HG03066 (cell line): Measurements from ENCODE around the gene ACBD3.

Experiments
- ATAC-seq: cut with Tn5 transposase; IDR thresholded peaks from one replicate; pipeline ENCODE4 v1.9.1; 2021; ENCODE audit warnings: low read depth; ENCODE audit not compliant: unreplicated experiment

Gene ACBD3

GRCh38 chr1:226186124-226187018 is at the start of gene ACBD3:
TSS of gene ACBD3 (minus strand) at chr1:226186741. CDS start at chr1:226186675, 66 bp downstream.
- ATAC-seq, result peak; percentile 96

DNA sequence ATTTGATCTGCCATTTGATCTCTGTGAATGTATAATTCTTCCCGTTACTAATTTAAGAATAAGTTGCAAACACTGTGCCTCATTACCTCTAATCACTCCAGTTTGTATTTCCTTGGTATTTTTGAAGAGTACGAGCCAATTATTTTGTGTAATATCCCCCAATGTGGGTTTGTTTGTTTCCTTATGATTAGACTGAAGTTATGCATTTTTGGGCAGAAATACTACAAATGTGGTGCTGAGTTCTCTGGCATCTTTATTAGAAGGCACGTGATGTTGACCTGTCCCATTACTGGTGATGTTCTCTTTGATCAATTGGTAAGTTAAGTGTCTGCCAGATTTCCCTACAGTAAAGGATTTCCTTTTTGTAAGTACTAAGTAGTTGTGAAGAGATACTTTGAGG is 47.3 kb upstream of the ACBD3 start:
- ATAC-seq, result no peak

DNA sequence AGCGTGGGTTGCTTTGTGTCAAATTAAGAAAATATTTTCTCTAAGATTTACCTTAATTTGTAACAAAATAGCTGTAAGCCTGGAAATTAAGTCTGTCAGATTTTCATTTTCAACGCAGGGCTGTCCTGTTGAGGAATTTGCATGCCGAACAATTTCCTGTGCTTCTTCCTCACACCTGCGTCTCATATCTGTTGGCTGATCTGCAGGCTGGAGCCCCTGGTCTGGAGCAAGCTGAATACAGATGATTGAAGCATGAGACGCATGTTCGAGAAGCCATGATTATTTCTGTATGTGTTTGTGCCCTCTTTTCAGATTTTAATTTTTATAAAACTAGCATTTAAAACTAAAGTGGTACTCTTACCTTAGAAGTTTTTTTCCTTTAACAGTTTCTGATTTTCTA is 46.8 kb upstream of the ACBD3 start:
- ATAC-seq, result no peak

- ATAC-seq, result no peak
Observed at GRCh38 chr1:226226601-226227000, 40.1 kb upstream of the ACBD3 start.

- ATAC-seq, result peak; percentile 71
Observed at GRCh38 chr1:226223786-226224244, 37.3 kb upstream of the ACBD3 start.

DNA sequence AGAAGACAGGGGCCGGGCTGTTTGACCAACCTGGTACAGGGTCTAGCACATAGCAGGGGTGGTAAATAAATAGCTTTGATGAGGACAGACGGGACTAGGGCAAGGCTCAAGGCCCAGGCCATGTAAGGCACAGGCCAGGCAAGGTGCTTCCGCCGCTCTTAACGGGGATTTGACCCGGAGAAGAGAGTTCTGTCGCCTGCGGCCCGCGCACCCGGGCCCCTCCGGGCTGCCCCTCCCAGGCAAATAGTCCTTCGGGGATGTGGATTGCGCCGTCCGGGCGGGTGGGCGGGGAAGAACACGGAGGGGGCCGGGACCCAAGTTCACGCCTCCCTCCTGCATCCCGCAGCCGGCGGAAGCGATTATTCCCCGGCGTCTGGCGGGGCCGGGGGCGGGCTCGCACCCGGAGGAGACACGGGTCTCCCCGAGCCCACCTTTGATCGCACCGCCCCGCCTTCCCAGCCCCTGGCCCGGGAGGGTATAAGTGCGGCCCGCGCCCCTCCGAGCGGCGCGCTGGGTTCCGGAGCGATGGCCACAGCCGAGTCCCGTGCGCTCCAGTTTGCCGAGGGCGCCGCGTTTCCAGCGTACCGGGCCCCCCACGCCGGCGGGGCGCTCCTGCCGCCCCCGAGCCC is 36.7 kb upstream of the ACBD3 start, which contains the start of gene MIXL1:
Gene MIXL1, plus strand, starts transcription at position 508 of the 629 bp plus-strand sequence. Its CDS starts 18 bp downstream, at position 526.
- ATAC-seq, result peak; percentile 35

DNA sequence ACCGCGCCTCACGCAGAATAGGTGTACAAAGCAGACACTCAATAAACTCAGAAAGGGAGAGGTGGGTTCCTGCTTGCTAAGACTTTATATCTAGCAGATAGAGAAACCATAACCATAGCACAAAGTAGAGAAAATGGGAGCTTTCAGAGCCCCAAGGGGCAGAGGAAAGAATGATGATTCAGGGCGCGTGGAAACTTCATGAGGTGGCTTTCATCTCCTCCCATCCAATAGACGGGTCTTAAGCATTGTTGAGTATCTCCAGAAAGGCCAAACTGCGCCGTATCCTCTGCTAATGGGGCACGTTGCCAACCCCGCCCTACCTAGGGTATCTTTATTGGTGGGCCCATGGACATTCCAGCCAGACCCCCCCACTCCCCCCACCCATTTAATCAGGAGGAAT is 36.1 kb upstream of the ACBD3 start:
- ATAC-seq, result no peak

- no peak for ATAC-seq
Observed at GRCh38 chr1:226220473-226221189, 34.1 kb upstream of the ACBD3 start.

GRCh38 chr1:226217273-226217672 is 30.7 kb upstream of the ACBD3 start:
- ATAC-seq, result no peak

GRCh38 chr1:226216056-226216455 is 29.5 kb upstream of the ACBD3 start:
- no peak for ATAC-seq

- ATAC-seq, result no peak
Observed at GRCh38 chr1:226215239-226215638, 28.7 kb upstream of the ACBD3 start.

DNA sequence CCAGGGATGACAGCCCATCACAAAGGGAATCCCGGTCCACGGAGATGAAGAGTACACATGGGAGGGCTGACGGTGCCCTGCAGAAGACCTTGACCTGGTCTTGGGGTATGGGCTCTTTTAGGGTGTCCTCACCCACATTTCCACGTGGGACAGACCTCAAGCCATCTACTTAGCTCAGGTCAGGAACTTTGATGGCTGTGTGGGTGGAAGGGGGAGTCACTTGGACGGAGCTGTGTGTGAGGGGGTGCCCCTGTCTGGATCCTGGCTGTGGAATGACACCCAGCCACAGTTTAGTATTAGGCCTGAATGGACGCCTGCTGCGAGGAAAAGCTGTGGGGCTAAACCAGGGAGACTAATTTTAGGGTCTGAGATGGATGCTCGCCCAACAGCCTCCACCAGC is 26.0 kb upstream of the ACBD3 start:
- no peak for ATAC-seq

GRCh38 chr1:226211181-226211821 is 24.8 kb upstream of the ACBD3 start:
- ATAC-seq, result no peak

DNA sequence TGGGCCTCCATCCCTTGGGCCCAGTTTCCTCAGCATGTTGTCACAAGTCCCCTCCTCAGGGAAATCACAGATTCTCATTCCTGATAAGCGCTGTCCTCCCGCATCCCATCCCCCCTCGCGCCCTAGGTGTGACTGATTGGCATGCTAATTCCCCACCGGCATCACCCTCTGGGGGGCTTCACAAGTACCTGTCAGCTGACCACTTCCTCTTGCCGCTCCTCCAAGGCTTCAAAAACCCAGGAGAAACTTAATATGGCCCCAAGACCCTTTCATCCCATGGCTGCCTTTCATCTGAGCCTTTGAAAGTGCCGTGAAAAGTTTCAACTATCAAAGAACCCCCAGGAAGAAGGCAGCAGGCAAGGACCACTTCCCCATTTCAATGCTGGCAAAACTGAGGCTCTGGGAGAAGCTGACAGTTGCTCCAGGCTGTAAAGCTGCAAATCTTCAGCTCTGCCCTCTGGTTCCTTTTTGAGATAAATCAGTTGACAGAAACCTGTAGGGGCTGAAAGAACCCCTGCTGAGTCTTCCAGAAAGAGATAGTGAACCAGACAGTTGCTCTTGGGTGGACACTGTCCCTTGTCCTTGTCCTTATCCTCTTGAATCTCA is 24.1 kb upstream of the ACBD3 start:
- no peak for ATAC-seq

DNA sequence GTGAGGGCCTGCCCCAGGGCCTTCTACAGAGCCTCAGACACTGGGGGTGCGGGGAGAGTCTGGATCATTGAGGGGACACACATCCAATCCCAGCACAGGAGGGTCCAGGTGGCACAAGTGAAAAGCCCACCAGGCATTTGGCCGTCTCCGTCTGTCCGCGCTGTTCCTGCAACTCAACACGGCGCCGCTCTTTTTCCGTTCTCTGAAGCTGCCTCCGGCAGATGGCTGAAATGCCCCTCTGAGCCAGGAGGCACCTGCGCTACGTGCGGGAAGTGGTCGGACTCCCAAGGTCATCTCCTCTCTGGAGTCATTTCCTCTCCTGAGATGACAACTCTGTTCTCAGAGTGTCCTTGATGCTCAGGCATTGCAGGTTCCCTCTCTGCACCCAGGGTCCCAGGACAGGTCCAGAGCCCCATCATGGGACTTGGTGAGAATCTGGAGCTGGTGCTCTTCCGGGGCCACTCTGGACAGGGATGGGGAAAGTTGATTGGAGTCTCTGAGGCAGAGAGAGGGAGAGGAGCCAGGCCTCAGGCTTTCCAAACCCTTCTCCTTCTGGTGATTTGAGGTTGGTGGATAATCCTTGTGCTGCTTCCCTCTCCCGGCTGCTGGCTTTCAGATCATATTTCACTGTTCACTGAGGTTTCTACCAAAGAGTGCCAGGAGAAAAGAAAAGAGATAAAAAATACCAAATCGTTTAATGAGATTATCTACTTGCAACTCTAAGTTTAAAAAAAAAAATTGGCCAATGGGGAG is 22.9 kb upstream of the ACBD3 start:
- ATAC-seq, result no peak

DNA sequence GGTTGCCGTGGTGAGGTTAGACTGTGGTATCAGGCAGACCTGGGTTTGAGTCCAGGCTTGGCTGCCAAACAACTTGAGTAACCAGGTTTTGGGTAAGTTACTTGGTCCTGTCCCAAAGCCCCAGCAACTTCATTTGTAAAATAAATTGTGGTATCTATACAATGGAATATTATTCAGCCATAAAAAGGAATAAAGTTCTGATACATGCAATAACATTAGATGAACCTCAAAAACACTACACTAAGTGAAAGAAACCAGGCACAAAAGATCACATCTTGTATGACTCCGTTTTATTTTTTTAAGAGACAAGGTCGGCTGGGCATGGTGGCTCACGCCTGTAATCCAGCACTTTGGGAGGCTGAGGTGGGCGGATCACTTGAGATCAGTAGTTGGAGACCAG is 20.5 kb upstream of the ACBD3 start:
- no peak for ATAC-seq

DNA sequence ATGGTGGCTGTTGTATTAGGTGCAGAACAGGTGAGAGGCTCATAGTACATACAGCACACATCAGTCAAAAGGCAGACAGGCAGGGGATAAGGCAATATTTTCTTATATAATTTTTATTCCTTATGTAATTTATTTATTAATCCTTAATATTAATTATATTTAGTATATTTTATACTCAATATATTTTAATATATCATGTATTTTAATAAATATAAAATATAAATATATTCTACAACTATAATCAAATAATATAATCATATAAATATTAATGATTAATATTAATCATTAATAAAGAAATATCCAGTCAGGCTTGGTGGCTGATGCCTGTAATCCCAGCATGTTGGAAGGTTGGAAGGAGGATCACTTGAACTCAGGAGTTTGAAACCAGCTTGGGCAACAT is 17.7 kb upstream of the ACBD3 start:
- ATAC-seq, result no peak

DNA sequence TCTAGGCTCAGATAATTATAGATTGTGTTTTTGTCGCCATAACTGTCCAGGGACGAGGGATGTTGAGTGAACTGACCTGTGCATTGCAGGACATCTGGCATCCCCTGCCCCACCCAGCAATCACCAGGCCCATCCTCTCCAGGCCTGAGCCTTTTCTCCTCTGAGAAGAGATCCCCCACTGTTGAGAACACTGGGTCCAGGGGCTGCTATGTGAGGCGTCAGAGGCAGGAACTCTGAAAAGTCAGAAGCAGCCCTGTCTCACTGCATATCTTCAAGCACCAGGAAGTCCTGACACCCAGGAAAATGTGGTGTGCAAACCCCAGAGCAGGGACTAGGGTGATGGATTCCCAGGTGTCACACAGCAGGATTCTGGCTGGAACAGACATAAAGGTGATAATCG is 17.1 kb upstream of the ACBD3 start:
- ATAC-seq, result no peak

GRCh38 chr1:226203240-226203639 is 16.7 kb upstream of the ACBD3 start:
- no peak for ATAC-seq
